Measurements from ENCODE around the gene FPR2. TPM values are rescaled to one million over a fixed set of nuclear protein-coding genes. Genes with fewer than 3 reads are reported as not detected.
A peak's percentile ranks its signal among the peaks of the same experiment; 100 is the strongest.
"Not testable (repeated sequence)": the region's sequence is repeated elsewhere in the genome, so short reads cannot be mapped to it uniquely, and the experiment has no call there.

The FPR2 gene
- total RNA-seq, 2 donors from 2014 or later = 0.30 to 3.9 TPM

GRCh38 chr19:51735759-51736449, 25.1 kb upstream of the FPR2 start:
- Histone ChIP-seq H3K4me3 (no peak overlapping the region), H3K9me3 (no peaks in the 10 kb centered on the region), H3K36me3 (no peaks in the 10 kb centered on the region), H3K4me1 (no peaks in the 10 kb centered on the region), H3K27ac (no peak overlapping the region), H3K27me3 (no peaks in the 10 kb centered on the region)
- peak; percentile 81 for DNase-seq (ENCODE audit: low spot score)
- TF ChIP-seq CTCF (IDR thresholded peaks at IDR 0.05) = no peak

DNA sequence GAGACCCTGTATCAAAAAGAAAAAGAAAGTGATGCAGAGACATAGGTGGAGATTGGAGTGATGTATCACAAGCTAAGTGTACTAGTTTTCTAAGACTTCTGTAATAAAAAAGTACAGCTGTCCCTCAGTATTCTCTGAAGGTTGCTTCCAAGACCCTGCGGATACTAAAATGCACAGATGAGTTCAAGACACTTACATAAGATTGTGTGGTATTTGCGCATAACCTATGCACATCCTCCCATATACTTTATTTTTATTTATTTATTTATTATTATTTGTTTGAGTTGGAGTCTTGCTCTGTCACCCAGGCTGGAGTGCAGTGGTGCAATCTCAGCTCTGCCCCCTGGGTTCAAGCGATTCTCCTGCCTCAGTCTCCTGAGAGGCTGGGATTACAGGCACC, 23.6 kb upstream of the FPR2 start:
- no peak for TF ChIP-seq CTCF (IDR thresholded peaks at IDR 0.05)

GRCh38 chr19:51737924-51738323, 23.1 kb upstream of the FPR2 start:
- DNase-seq (ENCODE audit: low spot score) = no peak
- H3K4me3 ChIP-seq = no peak overlapping the region
- H3K27ac ChIP-seq = no peak overlapping the region
- H3K27me3 ChIP-seq = no peaks in the 10 kb centered on the region
- TF ChIP-seq CTCF (IDR thresholded peaks at IDR 0.05) = no peak
- H3K36me3 ChIP-seq = no peaks in the 10 kb centered on the region
- H3K9me3 ChIP-seq = no peaks in the 10 kb centered on the region
- no peaks in the 10 kb centered on the region for H3K4me1 ChIP-seq

More for the DNA sequence above, 23.6 kb upstream of the FPR2 start:
- H3K4me3 ChIP-seq = no peak overlapping the region
- H3K4me1 ChIP-seq = no peaks in the 10 kb centered on the region
- H3K27me3 ChIP-seq = no peaks in the 10 kb centered on the region
- H3K27ac ChIP-seq = no peak overlapping the region
- no peaks in the 10 kb centered on the region for H3K9me3 ChIP-seq
- DNase-seq (ENCODE audit: low spot score) = no peak
- H3K36me3 ChIP-seq = no peaks in the 10 kb centered on the region

GRCh38 chr19:51738523-51738922, 22.5 kb upstream of the FPR2 start:
- DNase-seq (ENCODE audit: low spot score); H3K36me3 ChIP-seq; H3K9me3 ChIP-seq; H3K4me1 ChIP-seq; H3K27ac ChIP-seq; H3K4me3 ChIP-seq; H3K27me3 ChIP-seq: not testable (repeated sequence)

DNA sequence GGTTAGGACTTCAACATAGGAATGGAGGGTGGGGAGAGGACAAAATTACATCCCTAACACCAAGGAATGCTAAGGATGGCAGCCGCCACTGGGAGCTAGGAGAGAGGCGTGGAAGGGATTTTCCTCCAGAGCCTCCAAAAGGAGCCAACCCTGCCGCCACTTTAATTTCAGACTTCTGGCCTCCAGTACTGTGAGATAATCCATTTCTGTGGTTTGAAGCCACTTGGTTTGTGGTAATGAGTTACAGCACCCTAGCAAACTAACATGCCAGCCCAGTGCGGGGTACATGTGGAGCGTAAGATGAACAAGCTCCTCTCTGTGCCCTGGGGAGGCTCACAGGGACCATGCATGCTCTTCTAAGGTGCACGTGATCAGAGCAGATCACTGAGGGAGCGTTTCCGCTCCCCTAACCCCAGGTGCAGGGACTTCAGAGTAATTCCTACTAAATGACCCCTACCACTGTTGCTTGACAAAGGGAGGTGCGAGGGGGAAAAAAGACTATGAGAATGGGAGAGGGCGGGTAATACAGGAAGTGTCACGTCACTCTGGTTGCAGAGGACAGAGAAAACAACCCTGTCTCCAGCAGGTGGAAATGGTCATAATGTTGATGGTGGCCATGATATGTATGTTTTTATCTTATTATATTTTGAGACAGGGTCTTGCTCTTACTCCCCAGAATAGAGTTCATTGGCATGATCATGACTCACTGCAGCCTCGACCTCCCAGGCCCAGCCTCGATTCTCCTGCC, 21.3 kb upstream of the FPR2 start:
- no peaks in the 10 kb centered on the region for H3K27me3 ChIP-seq
- no peaks in the 10 kb centered on the region for H3K36me3 ChIP-seq
- H3K4me3 ChIP-seq = no peak overlapping the region
- H3K27ac ChIP-seq = no peak overlapping the region
- no peak for DNase-seq (ENCODE audit: low spot score)
- no peaks in the 10 kb centered on the region for H3K9me3 ChIP-seq
- H3K4me1 ChIP-seq = no peaks in the 10 kb centered on the region
- no peak for TF ChIP-seq CTCF (IDR thresholded peaks at IDR 0.05)

DNA sequence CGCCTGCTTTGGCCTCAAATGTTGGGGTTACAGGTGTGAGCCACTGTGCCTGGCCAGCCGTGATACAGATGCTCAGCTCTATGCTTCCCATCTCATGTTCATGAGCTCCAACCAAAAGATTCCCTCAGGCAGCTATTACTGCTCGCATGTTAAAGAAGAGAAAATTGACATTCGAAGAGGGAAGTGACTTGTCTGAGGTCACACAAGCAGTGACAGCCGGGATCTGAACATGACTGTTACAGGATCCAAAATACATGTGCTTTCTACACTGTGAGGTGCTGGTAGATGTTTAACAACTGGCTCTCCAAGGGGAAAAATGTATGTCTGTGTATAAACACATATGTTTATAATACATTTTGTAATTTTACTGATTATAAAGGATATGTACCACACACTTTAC, 20.6 kb upstream of the FPR2 start:
- no peak for DNase-seq (ENCODE audit: low spot score)
- Histone ChIP-seq H3K27ac (no peak overlapping the region), H3K27me3 (no peaks in the 10 kb centered on the region)

More for the DNA sequence above, 20.6 kb upstream of the FPR2 start:
- H3K4me3 ChIP-seq = no peak overlapping the region
- H3K9me3 ChIP-seq = no peaks in the 10 kb centered on the region
- H3K4me1 ChIP-seq = no peaks in the 10 kb centered on the region
- TF ChIP-seq CTCF (IDR thresholded peaks at IDR 0.05) = no peak
- no peaks in the 10 kb centered on the region for H3K36me3 ChIP-seq

Data from right atrium auricular region (tissue), 2 donors.